HepG2 (cell line): ENCODE measurements around the gene BCAS4. TPM values are rescaled to one million over a fixed set of nuclear protein-coding genes. Genes with fewer than 3 reads are reported as not detected.

ENCODE experiments used
- FOSL1 ChIP-seq: sonication (generic); formaldehyde crosslinking; IDR thresholded peaks from 2 replicates; pipeline ENCODE4 v1.9.0; 2021; ENCODE audit warnings: missing genetic modification reagents, borderline replicate concordance
- HDAC2 ChIP-seq: sonication (generic); formaldehyde crosslinking; IDR thresholded peaks from 2 replicates; pipeline ENCODE4 v1.4.0; 2020; ENCODE audit warnings: missing genetic modification reagents
- KIAA2018 ChIP-seq: sonication (generic); formaldehyde crosslinking; IDR thresholded peaks from 2 replicates; pipeline ENCODE4 v1.5.0; 2020; ENCODE audit warnings: mild to moderate bottlenecking, missing genetic modification reagents, borderline replicate concordance
- MEF2D ChIP-seq: sonication (generic); formaldehyde crosslinking; IDR thresholded peaks from 2 replicates; pipeline ENCODE4 v1.5.1; 2020; ENCODE audit warnings: mild to moderate bottlenecking, missing genetic modification reagents
- MLX ChIP-seq: IDR thresholded peaks from 2 replicates; pipeline ENCODE4 v1.6.1; 2016
- MZF1 ChIP-seq: sonication (generic); formaldehyde crosslinking; IDR thresholded peaks from 2 replicates; pipeline ENCODE4 v1.8.1; 2023; ENCODE audit warnings: mild to moderate bottlenecking, missing genetic modification reagents, borderline replicate concordance
- RERE ChIP-seq: IDR thresholded peaks from 2 replicates; pipeline ENCODE4 v1.6.1; 2016; ENCODE audit warnings: low read depth, missing genetic modification reagents, missing compliant biosample characterization
- RNF2 ChIP-seq: fragments of 450-650 bp; conservative IDR thresholded peaks from 2 replicates; pipeline ENCODE4 v1.6.1; 2016; ENCODE audit warnings: low read depth
- SP1 ChIP-seq, 2 experiments: fragments of 450-650 bp in 1 of 2; sonication (generic) in 1 of 2; formaldehyde crosslinking in 1 of 2; IDR thresholded peaks; 2 replicates each; pipeline versions ENCODE4 v1.4.0 to v1.6.1; 2016 to 2020; ENCODE audit warnings: missing genetic modification reagents in 1 of 2
- ZBTB1 ChIP-seq: sonication (generic); formaldehyde crosslinking; IDR thresholded peaks from 2 replicates; pipeline ENCODE4 v1.4.0; 2020; ENCODE audit warnings: missing genetic modification reagents, borderline replicate concordance
- ZNF256 ChIP-seq: sonication (generic); formaldehyde crosslinking; conservative IDR thresholded peaks from 2 replicates; pipeline ENCODE4 v1.4.0; 2020; ENCODE audit warnings: missing genetic modification reagents
- ZNF3 ChIP-seq: IDR thresholded peaks from 2 replicates; pipeline ENCODE4 v1.7.0; 2017; ENCODE audit warnings: inconsistent platforms
- ZNF567 ChIP-seq: sonication (generic); formaldehyde crosslinking; IDR thresholded peaks from 2 replicates; pipeline ENCODE4 v1.8.1; 2023; ENCODE audit warnings: mild to moderate bottlenecking, missing genetic modification reagents, borderline replicate concordance
- ZNF781 ChIP-seq: sonication (generic); formaldehyde crosslinking; IDR thresholded peaks from 2 replicates; pipeline ENCODE4 v1.5.1; 2020; ENCODE audit warnings: borderline replicate concordance, mild to moderate bottlenecking, missing genetic modification reagents; ENCODE audit errors: not compliant biosample characterization
- polyA plus RNA-seq, 8 experiments: library from polyadenylated mRNA; depleted of rRNA in 3 of 8; stranded (reverse) in 7 of 8; unstranded in 1 of 8; fragments of >200 nt; fragmentation: Illumina TruSeq in 4 of 8; extraction: Trizol in 4 of 8; gene quantifications; 2 replicates each; pipeline versions ENCODE4 v1.2.1 to v1.2.3, GENCODE V29; 2011 to 2016; ENCODE audit warnings: low read depth in 4 of 8, missing spikeins in 1 of 8, mixed read lengths in 1 of 8; ENCODE audit not compliant: insufficient read depth in 1 of 8
- total RNA-seq, 5 experiments: library from RNA; depleted of rRNA; stranded (reverse); fragments of >200 nt; fragmentation: Illumina TruSeq; extraction: Trizol; gene quantifications; 2 replicates each; pipeline ENCODE4 v1.2.3, GENCODE V29; 2016; ENCODE audit warnings: low read depth in 1 of 5

BCAS4 gene
- total and polyA plus RNA-seq, 2 of the 13 experiments (the other 11 are each of a cell fraction or from before 2014, with no cell fraction given): 7.2 to 8.0 TPM

GRCh38 chr20:50855498-50856474, 60.9 kb downstream of the BCAS4 start (continued):
- peak; percentile 75; the same call in 1 of the 2 replicates for TF ChIP-seq HDAC2
- TF ChIP-seq SP1 (IDR thresholded peaks at IDR 0.05): no peak
- no peak for TF ChIP-seq SP1 (CRISPR knock-in tag; IDR thresholded peaks at IDR 0.05)
- no peak for TF ChIP-seq RERE (CRISPR knock-in tag)
- no peak for TF ChIP-seq ZNF3 (CRISPR knock-in tag)
- no peak for TF ChIP-seq KIAA2018 (CRISPR knock-in tag)
- TF ChIP-seq ZNF567: no peak
- TF ChIP-seq RNF2: no peak
- TF ChIP-seq ZNF256 (CRISPR knock-in tag): no peak; the same call in 1 of the 2 replicates
- TF ChIP-seq ZNF781 (CRISPR knock-in tag): peak; percentile 77
- TF ChIP-seq MLX (CRISPR knock-in tag): 0 out of 2 replicates have a peak, but pooled peaks have one; percentile 45
- TF ChIP-seq FOSL1 (CRISPR knock-in tag): no peak
- TF ChIP-seq MEF2D (CRISPR knock-in tag): peak; percentile 74; the same call in 1 of the 2 replicates
- no peak for TF ChIP-seq MZF1
- no peak for TF ChIP-seq ZBTB1 (CRISPR knock-in tag)
